ENCODE measurements around the gene SLITRK4.

SLITRK4 gene

GRCh38 chrX:143635915-143636314, at the start of gene SLITRK4:
Gene SLITRK4, minus strand, starts transcription at chrX:143636101. Its CDS starts 4,993 bp downstream, at chrX:143631108.
- no peak for DNase-seq

- DNase-seq: no peak
These were observed 47.6 kb upstream of the SLITRK4 start for GRCh38 chrX:143683486-143683885.

- no peak for DNase-seq
These were observed 39.0 kb upstream of the SLITRK4 start for GRCh38 chrX:143674926-143675325.

- no peak for DNase-seq
These were observed 33.5 kb upstream of the SLITRK4 start for GRCh38 chrX:143669395-143669794.

- no peak for DNase-seq
These were observed 28.4 kb upstream of the SLITRK4 start for GRCh38 chrX:143664302-143664701.

- no peak for DNase-seq
These were observed 27.9 kb upstream of the SLITRK4 start for GRCh38 chrX:143663755-143664154.

- DNase-seq: no peak
These were observed 25.4 kb upstream of the SLITRK4 start for GRCh38 chrX:143661286-143661685.

GRCh38 chrX:143648705-143649104, 12.8 kb upstream of the SLITRK4 start:
- no peak for DNase-seq

- no peak for DNase-seq
These were observed 6.5 kb upstream of the SLITRK4 start for GRCh38 chrX:143642426-143642825.

GRCh38 chrX:143636831-143637230, 930 bp upstream of the SLITRK4 start:
- no peak for DNase-seq

GRCh38 chrX:143634663-143635455, 1.0 kb downstream of the SLITRK4 start:
- no peak for DNase-seq

GRCh38 chrX:143634309-143634662, 1.6 kb downstream of the SLITRK4 start:
- no peak for DNase-seq

GRCh38 chrX:143633461-143634308, 2.2 kb downstream of the SLITRK4 start:
- no peak for DNase-seq

GRCh38 chrX:143632625-143633410, 3.1 kb downstream of the SLITRK4 start:
- DNase-seq: no peak

GRCh38 chrX:143623657-143624056, 12.2 kb downstream of the SLITRK4 start:
- no peak for DNase-seq

- no peak for DNase-seq
These were observed 14.6 kb downstream of the SLITRK4 start for GRCh38 chrX:143621276-143621675.

GRCh38 chrX:143615851-143616250, 20.1 kb downstream of the SLITRK4 start:
- DNase-seq: no peak

GRCh38 chrX:143601809-143602208, 34.1 kb downstream of the SLITRK4 start:
- no peak for DNase-seq

- no peak for DNase-seq
These were observed 54.7 kb downstream of the SLITRK4 start for GRCh38 chrX:143581240-143581639.

GRCh38 chrX:143580266-143580665, 55.6 kb downstream of the SLITRK4 start:
- no peak for DNase-seq

All from activated CD4-positive, alpha-beta T cell treated with anti-CD3 and anti-CD28 coated beads, Interleukin-2, amount 50 U/mL, for 48 hours (primary cell).